K562 (cell line): ENCODE results near the gene HAUS2. TPM values are rescaled to one million over a fixed set of nuclear protein-coding genes. Genes with fewer than 3 reads are reported as not detected.

Experiments used
- ESRRB ChIP-seq: fragments of 250-450 bp; sonication (Bioruptor Pico); IDR thresholded peaks from 2 replicates; pipeline ENCODE4 v1.5.0; 2020; ENCODE audit warnings: mild to moderate bottlenecking, moderate library complexity, borderline replicate concordance
- GABPB2 ChIP-seq: fragments of 250-450 bp; sonication (Bioruptor Pico); conservative IDR thresholded peaks from 2 replicates; pipeline ENCODE4 v1.5.1; 2021; ENCODE audit warnings: mild to moderate bottlenecking
- GATAD2B ChIP-seq: fragments of 450-650 bp; IDR thresholded peaks from 2 replicates; pipeline ENCODE4 v1.6.1; 2017; ENCODE audit warnings: mild to moderate bottlenecking, borderline replicate concordance
- ILK ChIP-seq: fragments of 450-650 bp; IDR thresholded peaks from 2 replicates; pipeline ENCODE4 v1.6.1; 2016; ENCODE audit warnings: missing genetic modification characterization, low read depth, mild to moderate bottlenecking, missing compliant biosample characterization, moderate library complexity, borderline replicate concordance
- IRF9 ChIP-seq: fragments of 450-650 bp; IDR thresholded peaks from 2 replicates; pipeline ENCODE4 v1.6.1; 2016; ENCODE audit warnings: missing biosample characterization, missing genetic modification characterization
- PCBP1 ChIP-seq: fragments of 200-400 bp; formaldehyde crosslinking; IDR thresholded peaks from 2 replicates; pipeline ENCODE4 v1.6.1; 2018; ENCODE audit warnings: mild to moderate bottlenecking, low read depth, low read length; ENCODE audit not compliant: poor library complexity, severe bottlenecking
- POLR3A ChIP-seq: IDR thresholded peaks from 2 replicates; pipeline ENCODE4 v1.6.1; 2011; ENCODE audit warnings: borderline replicate concordance, mild to moderate bottlenecking, moderate library complexity; ENCODE audit not compliant: insufficient read length, insufficient read depth; ENCODE audit errors: extremely low read depth
- RBM34 ChIP-seq: fragments of 200-400 bp; formaldehyde crosslinking; IDR thresholded peaks from 2 replicates; pipeline ENCODE4 v1.6.1; 2018; ENCODE audit warnings: low read length, borderline replicate concordance; ENCODE audit not compliant: insufficient read depth
- REST ChIP-seq, 2 experiments: fragments of 450-650 bp; formaldehyde crosslinking in 1 of 2; IDR thresholded peaks; 2 replicates each; pipeline versions ENCODE4 v1.4.0 to v1.6.1; 2014 to 2020; ENCODE audit warnings: mild to moderate bottlenecking in 2 of 2, borderline replicate concordance in 1 of 2, low read depth in 1 of 2
- RNF219 ChIP-seq: fragments of 250-450 bp; sonication (Bioruptor Pico); IDR thresholded peaks from 2 replicates; pipeline ENCODE4 v1.5.0; 2022; ENCODE audit warnings: mild to moderate bottlenecking
- SP1 ChIP-seq: sonication (generic); formaldehyde crosslinking; IDR thresholded peaks from 2 replicates; pipeline ENCODE4 v1.8.1; 2022; ENCODE audit warnings: mild to moderate bottlenecking, missing genetic modification reagents
- SRSF1 ChIP-seq: fragments of 200-400 bp; formaldehyde crosslinking; IDR thresholded peaks from 2 replicates; pipeline ENCODE4 v1.6.1; 2017; ENCODE audit warnings: mild to moderate bottlenecking, low read depth, low read length, moderate library complexity
- TCF3 ChIP-seq: sonication (generic); formaldehyde crosslinking; IDR thresholded peaks from 2 replicates; pipeline ENCODE4 v1.4.0; 2020; ENCODE audit warnings: mild to moderate bottlenecking, missing genetic modification reagents
- THRAP3 ChIP-seq: fragments of 450-650 bp; IDR thresholded peaks from 2 replicates; pipeline ENCODE4 v1.6.1; 2016; ENCODE audit warnings: mild to moderate bottlenecking, inconsistent platforms, borderline replicate concordance
- TOE1 ChIP-seq, 2 experiments: fragments of 450-650 bp in 1 of 2; sonication (generic) in 1 of 2; formaldehyde crosslinking in 1 of 2; IDR thresholded peaks; 2 replicates each; pipeline versions ENCODE4 v1.7.1 to v1.8.0; 2016 to 2022; ENCODE audit warnings: borderline replicate concordance in 2 of 2, mild to moderate bottlenecking in 2 of 2, antibody characterized with exemption in 1 of 2, inconsistent platforms in 1 of 2, low read depth in 1 of 2, missing genetic modification reagents in 1 of 2, moderate library complexity in 1 of 2
- ZNF551 ChIP-seq: fragments of 250-450 bp; sonication (Bioruptor Pico); IDR thresholded peaks from 2 replicates; pipeline ENCODE4 v1.5.0; 2021; ENCODE audit warnings: mild to moderate bottlenecking, moderate library complexity
- polyA plus RNA-seq, 8 experiments: library from polyadenylated mRNA; depleted of rRNA in 4 of 8; stranded (reverse) in 5 of 8; unstranded in 3 of 8; fragments of >200 nt; fragmentation: Nextera tagmentation in 2 of 8; fragmentation: Illumina TruSeq in 1 of 8; extraction: Ambion mirVana in 2 of 8; extraction: Trizol in 1 of 8; gene quantifications; 2 replicates each; pipeline versions ENCODE4 v1.2.1 to v1.2.3, GENCODE V29; 2011 to 2014; ENCODE audit warnings: inconsistent platforms in 1 of 8, missing spikeins in 1 of 8
- total RNA-seq, 7 experiments: library from RNA; depleted of rRNA in 6 of 7; stranded (reverse); fragments of >200 nt in 6 of 7; fragmentation: Illumina TruSeq in 2 of 7; extraction: Trizol in 2 of 7; gene quantifications; 2 replicates each; pipeline versions ENCODE4 v1.2.1 to v1.2.3, GENCODE V29; 2011 to 2021; ENCODE audit warnings: low replicate concordance in 1 of 7

HAUS2 gene
- total and polyA plus RNA-seq, 9 of the 15 experiments (the other 6 are each of a cell fraction or from before 2014, with no cell fraction given): 30.6 to 64.9 (median 54.1) TPM

GRCh38 chr15:42581272-42581730, 32.7 kb downstream of the HAUS2 start (continued):
- TF ChIP-seq GABPB2 (CRISPR knock-in tag): no peak
- no peak for TF ChIP-seq ESRRB (CRISPR knock-in tag)
- TF ChIP-seq TOE1 (IDR thresholded peaks at IDR 0.05; ENCODE audit: borderline replicate concordance): no peak
- TF ChIP-seq TOE1 (CRISPR knock-in tag; IDR thresholded peaks at IDR 0.05; ENCODE audit: borderline replicate concordance, low read depth): no peak
- TF ChIP-seq POLR3A: no peak
- TF ChIP-seq RNF219 (CRISPR knock-in tag): no peak
- no peak for TF ChIP-seq SP1 (CRISPR knock-in tag)
- TF ChIP-seq IRF9 (tag): no peak
- no peak for TF ChIP-seq SRSF1
- TF ChIP-seq THRAP3: no peak
- no peak for TF ChIP-seq RBM34
- TF ChIP-seq REST (IDR thresholded peaks at IDR 0.05; ENCODE audit: borderline replicate concordance): peak; percentile 90
- TF ChIP-seq REST (CRISPR knock-in tag; IDR thresholded peaks at IDR 0.05; ENCODE audit: low read depth): no peak
- TF ChIP-seq TCF3 (CRISPR knock-in tag): no peak
- no peak for TF ChIP-seq ILK (tag)
- TF ChIP-seq ZNF551 (CRISPR knock-in tag): no peak
- no peak for TF ChIP-seq GATAD2B
- TF ChIP-seq PCBP1: no peak
